ENCODE measurements around the gene HEMGN. TPM values are rescaled to one million over a fixed set of nuclear protein-coding genes. Genes with fewer than 3 reads are reported as not detected.

The HEMGN gene
- polyA plus RNA-seq, 1 donor from 2014 or later, result not detected

DNA sequence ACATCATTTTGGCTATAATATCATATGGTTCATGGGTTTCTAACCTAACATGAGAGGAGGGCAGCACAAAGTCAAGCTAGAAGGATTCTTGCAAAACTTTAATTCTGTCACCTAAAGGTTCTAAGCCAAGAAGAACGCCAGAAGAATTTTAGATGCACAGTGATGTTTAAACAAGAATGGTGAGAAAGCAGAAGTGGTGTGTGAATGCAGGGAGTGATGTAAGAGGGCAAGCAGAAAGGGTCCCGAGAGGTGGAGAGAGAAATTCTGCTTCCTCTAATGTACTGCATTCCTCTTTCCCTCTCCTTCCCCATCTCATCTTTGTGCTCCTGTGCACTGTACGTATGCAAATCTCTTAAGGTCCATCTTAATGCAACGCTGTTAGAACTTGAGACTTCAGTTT is 13.6 kb downstream of the HEMGN start:
- H2AFZ ChIP-seq (ENCODE audit: low read depth, low read length), result no peak overlapping the region
- peaks cover 39% of the 10 kb centered on the region for H3K27me3 ChIP-seq (ENCODE audit: insufficient read depth, low read depth, low read length)
- H3K4me3 ChIP-seq (ENCODE audit: low read length), result no peak overlapping the region

GRCh38 chr9:97923529-97924108 is 14.4 kb downstream of the HEMGN start:
- Histone ChIP-seq H3K4me3 (ENCODE audit: low read length) (peak overlapping the region; percentile 69), H3K9ac (ENCODE audit: low read length) (no peak overlapping the region), H3K9me3 (ENCODE audit: low read length) (no peaks in the 10 kb centered on the region), H3F3A (ENCODE audit: insufficient read depth, low read length, poor library complexity, severe bottlenecking) (no peaks in the 10 kb centered on the region), H3K9me2 (ENCODE audit: insufficient read depth, low read length) (no peaks in the 10 kb centered on the region), H2AFZ (ENCODE audit: low read depth, low read length) (no peak overlapping the region), H3K4me2 (ENCODE audit: low read length) (peak overlapping the region; percentile 42), H3K36me3 (ENCODE audit: insufficient read depth, low read length) (no peaks in the 10 kb centered on the region), H3K27me3 (ENCODE audit: insufficient read depth, low read depth, low read length) (peaks cover 32% of the 10 kb centered on the region), H3K79me2 (replicated peaks; ENCODE audit: insufficient read depth, low read length) (peaks cover 7% of the 10 kb centered on the region), H4K20me1 (ENCODE audit: insufficient read depth) (no peaks in the 10 kb centered on the region), H3K27ac (ENCODE audit: low read length) (peak overlapping the region; percentile 3)
- TF ChIP-seq TAF1 (IDR thresholded peaks at IDR 0.05; ENCODE audit: low read depth) (no peak), SMC3 (conservative IDR thresholded peaks at IDR 0.05; ENCODE audit: poor library complexity) (peak; percentile 93), EZH2 (IDR thresholded peaks at IDR 0.05; ENCODE audit: borderline replicate concordance, insufficient read depth, low read length, poor library complexity, severe bottlenecking) (no peak), CTCF (IDR thresholded peaks at IDR 0.05; ENCODE audit: poor library complexity, severe bottlenecking) (peak; percentile 99), RAD21 (conservative IDR thresholded peaks at IDR 0.05) (peak; percentile 88)

More for the DNA sequence above, 13.6 kb downstream of the HEMGN start:
- Histone ChIP-seq H3K36me3 (ENCODE audit: insufficient read depth, low read length) (no peaks in the 10 kb centered on the region), H3K27ac (ENCODE audit: low read length) (no peak overlapping the region), H3K9me2 (ENCODE audit: insufficient read depth, low read length) (no peaks in the 10 kb centered on the region), H3K9me3 (ENCODE audit: low read length) (no peaks in the 10 kb centered on the region), H3K4me2 (ENCODE audit: low read length) (no peak overlapping the region), H3F3A (ENCODE audit: insufficient read depth, low read length, poor library complexity, severe bottlenecking) (no peaks in the 10 kb centered on the region), H3K9ac (ENCODE audit: low read length) (no peak overlapping the region), H4K20me1 (ENCODE audit: insufficient read depth) (no peaks in the 10 kb centered on the region), H3K79me2 (replicated peaks; ENCODE audit: insufficient read depth, low read length) (peaks cover 4% of the 10 kb centered on the region)
- TF ChIP-seq POLR2AphosphoS5 (IDR thresholded peaks at IDR 0.05) (no peak), REST (IDR thresholded peaks at IDR 0.05; ENCODE audit: borderline replicate concordance) (no peak), TAF1 (IDR thresholded peaks at IDR 0.05; ENCODE audit: low read depth) (no peak), CTCF (IDR thresholded peaks at IDR 0.05; ENCODE audit: poor library complexity, severe bottlenecking) (no peak), EZH2 (IDR thresholded peaks at IDR 0.05; ENCODE audit: borderline replicate concordance, insufficient read depth, low read length, poor library complexity, severe bottlenecking) (no peak), EP300 (conservative IDR thresholded peaks at IDR 0.05; ENCODE audit: poor library complexity, severe bottlenecking) (no peak), MXI1 (conservative IDR thresholded peaks at IDR 0.05; ENCODE audit: poor library complexity, severe bottlenecking) (no peak)
